Measurements from ENCODE around the gene LIPC.

DNA sequence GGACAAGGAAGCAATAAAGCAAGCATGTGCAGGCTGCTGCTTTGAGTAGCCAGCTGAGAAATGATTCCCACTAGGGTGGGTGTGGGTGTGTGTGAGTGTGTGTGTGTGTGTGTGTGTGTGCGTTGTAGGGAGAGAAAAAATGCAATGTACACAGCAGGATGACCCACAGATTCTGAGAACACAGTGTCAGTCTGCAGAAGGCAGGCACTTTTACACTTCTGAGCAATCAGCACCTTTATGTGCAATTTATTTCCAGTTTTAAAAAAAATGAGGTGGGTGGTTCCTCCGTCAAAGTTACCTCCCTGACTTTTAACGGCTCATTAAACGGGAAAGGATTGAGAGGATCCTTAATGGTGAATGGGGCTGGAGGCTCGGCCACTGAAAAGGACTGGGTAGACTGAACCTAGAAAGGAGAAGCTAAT is 38.5 kb upstream of the LIPC start:
- TF ChIP-seq, protein P1, sequence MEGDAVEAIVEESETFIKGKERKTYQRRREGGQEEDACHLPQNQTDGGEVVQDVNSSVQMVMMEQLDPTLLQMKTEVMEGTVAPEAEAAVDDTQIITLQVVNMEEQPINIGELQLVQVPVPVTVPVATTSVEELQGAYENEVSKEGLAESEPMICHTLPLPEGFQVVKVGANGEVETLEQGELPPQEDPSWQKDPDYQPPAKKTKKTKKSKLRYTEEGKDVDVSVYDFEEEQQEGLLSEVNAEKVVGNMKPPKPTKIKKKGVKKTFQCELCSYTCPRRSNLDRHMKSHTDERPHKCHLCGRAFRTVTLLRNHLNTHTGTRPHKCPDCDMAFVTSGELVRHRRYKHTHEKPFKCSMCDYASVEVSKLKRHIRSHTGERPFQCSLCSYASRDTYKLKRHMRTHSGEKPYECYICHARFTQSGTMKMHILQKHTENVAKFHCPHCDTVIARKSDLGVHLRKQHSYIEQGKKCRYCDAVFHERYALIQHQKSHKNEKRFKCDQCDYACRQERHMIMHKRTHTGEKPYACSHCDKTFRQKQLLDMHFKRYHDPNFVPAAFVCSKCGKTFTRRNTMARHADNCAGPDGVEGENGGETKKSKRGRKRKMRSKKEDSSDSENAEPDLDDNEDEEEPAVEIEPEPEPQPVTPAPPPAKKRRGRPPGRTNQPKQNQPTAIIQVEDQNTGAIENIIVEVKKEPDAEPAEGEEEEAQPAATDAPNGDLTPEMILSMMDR (IDR thresholded peaks at IDR 0.05) = no peak
- TF ChIP-seq POLR2A (IDR thresholded peaks at IDR 0.05) = no peak

All from testis (tissue), 2 donors.